Measurements from ENCODE around the gene TPCN1. TPM values are rescaled to one million over a fixed set of nuclear protein-coding genes. Genes with fewer than 3 reads are reported as not detected.

TPCN1 gene
- total RNA-seq, 1 experiment from 2014 or later = 32.7 TPM

GRCh38 chr12:113245695-113246477 is 24.6 kb downstream of the TPCN1 start (continued):
- TF ChIP-seq CBFB (CRISPR knock-in tag; IDR thresholded peaks at IDR 0.05; ENCODE audit: low read depth) (peak; percentile 65; the same call in 1 of the 2 replicates), ZBTB21 (CRISPR knock-in tag; IDR thresholded peaks at IDR 0.05; ENCODE audit: borderline replicate concordance) (peak; percentile 97), TP53 (CRISPR knock-in tag; IDR thresholded peaks at IDR 0.05) (peak; percentile 91), OVOL2 (CRISPR knock-in tag; IDR thresholded peaks at IDR 0.05; ENCODE audit: borderline replicate concordance) (no peak), ELF4 (CRISPR knock-in tag; IDR thresholded peaks at IDR 0.05; ENCODE audit: low read depth) (no peak), JAZF1 (CRISPR knock-in tag; IDR thresholded peaks at IDR 0.05) (no peak), ZNF671 (CRISPR knock-in tag; IDR thresholded peaks at IDR 0.05) (no peak), SMAD3 (CRISPR knock-in tag; IDR thresholded peaks at IDR 0.05; ENCODE audit: borderline replicate concordance) (0 out of 2 replicates have a peak, but pooled peaks have one; percentile 38), FOXP4 (CRISPR knock-in tag; IDR thresholded peaks at IDR 0.05) (peak; percentile 98), PRRX2 (CRISPR knock-in tag; IDR thresholded peaks at IDR 0.05) (no peak), SOX15 (CRISPR knock-in tag; IDR thresholded peaks at IDR 0.05) (no peak), USF2 (CRISPR knock-in tag; IDR thresholded peaks at IDR 0.05) (peak; percentile 48), SP1 (CRISPR knock-in tag; conservative IDR thresholded peaks at IDR 0.05) (peak; percentile 42; the same call in 1 of the 2 replicates), MXD4 (CRISPR knock-in tag; IDR thresholded peaks at IDR 0.05; ENCODE audit: borderline replicate concordance) (no peak), ZSCAN18 (CRISPR knock-in tag; IDR thresholded peaks at IDR 0.05) (no peak), AR (CRISPR knock-in tag; IDR thresholded peaks at IDR 0.05) (no peak), ZNF317 (CRISPR knock-in tag; IDR thresholded peaks at IDR 0.05; ENCODE audit: borderline replicate concordance, low read depth) (0 out of 2 replicates have a peak, but pooled peaks have one; percentile 31), ATF6 (CRISPR knock-in tag; IDR thresholded peaks at IDR 0.05) (no peak), MYBL2 (CRISPR knock-in tag; IDR thresholded peaks at IDR 0.05) (no peak), IRF1 (CRISPR knock-in tag; IDR thresholded peaks at IDR 0.05) (no peak), AFF4 (CRISPR knock-in tag; IDR thresholded peaks at IDR 0.05; ENCODE audit: borderline replicate concordance) (peak; percentile 61; the same call in 1 of the 2 replicates), GRHL2 (CRISPR knock-in tag; IDR thresholded peaks at IDR 0.05; ENCODE audit: insufficient replicate concordance, severe bottlenecking) (no peak)
